ENCODE data around the gene SCD. TPM values are rescaled to one million over a fixed set of nuclear protein-coding genes. Genes with fewer than 3 reads are reported as not detected.

Gene SCD
- total and polyA plus RNA-seq, 12 donors, result 44.2 to 979 (median 221) TPM

DNA sequence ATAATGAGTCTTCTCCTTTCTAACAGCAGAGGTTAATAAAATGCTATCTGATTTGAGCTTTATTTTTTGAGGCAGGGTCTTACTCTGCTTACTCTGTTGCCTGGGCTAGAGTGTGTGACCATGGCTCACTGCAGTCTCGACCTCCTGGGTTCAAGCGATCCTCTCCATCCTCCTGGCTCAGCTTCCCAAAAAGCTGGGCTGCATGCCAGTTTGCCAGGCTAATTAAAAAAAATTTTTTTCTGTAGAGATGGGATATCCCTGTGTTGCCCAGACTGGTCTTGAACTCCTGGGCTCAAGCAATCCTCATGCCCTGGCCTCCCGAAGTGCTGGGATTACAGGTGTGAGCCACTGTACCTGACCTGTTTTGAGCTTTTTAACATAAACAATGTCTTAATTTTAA is 56.7 kb downstream of the SCD start:
- Histone ChIP-seq H3K4me1 (replicated peaks in 1 of 2) (no peaks in the 10 kb centered on the region), H3K27me3 (no peaks in the 10 kb centered on the region), H3K36me3 (replicated peaks in 1 of 2) (no peaks in the 10 kb centered on the region), H3K4me3 (no peak overlapping the region), H3K9me3 (replicated peaks in 1 of 3) (no peaks in the 10 kb centered on the region), H3K27ac (no peak overlapping the region)
- TF ChIP-seq POLR2A (IDR thresholded peaks at IDR 0.05) (no peak), CTCF (IDR thresholded peaks at IDR 0.05) (no peak)
- intact Hi-C loops (cut with DNase I), result no loop called here
- WGBS, 4 donors, result 60 to 75% (median 61%) methylated on average over 3 of the region's 3 CpGs
- no peak for DNase-seq

DNA sequence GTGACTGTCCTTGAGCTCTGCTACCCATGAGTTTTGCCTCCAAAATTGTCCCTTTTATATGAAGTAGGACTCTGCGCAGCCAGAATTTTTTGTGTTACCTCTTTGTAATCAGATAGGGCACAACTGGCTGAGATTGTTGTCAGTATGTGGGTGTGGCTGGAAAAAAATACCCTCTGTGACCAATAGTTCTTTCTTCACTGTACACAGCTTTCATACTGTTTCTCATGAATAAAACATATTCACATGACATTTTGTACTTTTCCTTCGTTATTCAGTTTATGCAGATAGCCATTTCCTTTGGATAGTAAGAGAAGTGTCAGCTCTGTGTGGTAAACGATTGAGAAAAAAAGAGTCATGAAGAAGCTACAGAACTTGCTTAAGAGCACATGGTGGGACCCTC is 66.1 kb downstream of the SCD start:
- Histone ChIP-seq H3K27ac (no peak overlapping the region), H3K4me3 (no peak overlapping the region), H3K4me1 (replicated peaks in 1 of 2) (no peaks in the 10 kb centered on the region), H3K9me3 (replicated peaks in 1 of 3) (no peaks in the 10 kb centered on the region), H3K27me3 (no peaks in the 10 kb centered on the region), H3K36me3 (replicated peaks in 1 of 2) (no peaks in the 10 kb centered on the region)
- TF ChIP-seq POLR2A (IDR thresholded peaks at IDR 0.05) (no peak), CTCF (IDR thresholded peaks at IDR 0.05) (no peak)
- no peak for DNase-seq
- intact Hi-C loops (cut with DNase I), result no loop called here
- 66 to 77% (median 71%) methylated on average over 3 of the region's 3 CpGs for WGBS, 4 donors

Small RNA genes lying within 50 kb of the gene (small RNA-seq; reads per million reads assigned to genes)
- gene RF00019, result 0 reads per million in 2 donors

Other genes with a start within 250 kb of the SCD start
- 10 to 100 TPM; 10.6 to 30.1 (median 21.5) TPM for gene ERLIN1, start 161.2 kb upstream of the SCD start, total RNA-seq
- 10 to 100 TPM in 1 of 3 donors, 1 to 10 TPM in 2; 3.6 to 32.8 (median 5.3) TPM for gene ERLIN1, start 161.2 kb upstream of the SCD start, polyA plus RNA-seq
- gene CHUK, start 117.6 kb upstream of the SCD start, total RNA-seq, result 10 to 100 TPM; 11.8 to 30.9 (median 23.6) TPM
- 10 to 100 TPM in 1 of 3 donors, 1 to 10 TPM in 2; 6.8 to 32.5 (median 6.8) TPM for gene CHUK, start 117.6 kb upstream of the SCD start, polyA plus RNA-seq
- 10 to 100 TPM; 10.9 to 24.1 (median 15.7) TPM for gene CWF19L1, start 79.6 kb upstream of the SCD start, total RNA-seq
- 10 to 100 TPM; 12.0 to 22.4 (median 13.8) TPM for gene CWF19L1, start 79.6 kb upstream of the SCD start, polyA plus RNA-seq
- gene BLOC1S2, start 60.6 kb upstream of the SCD start, total RNA-seq, result 10 to 100 TPM; 21.1 to 79.6 (median 39.7) TPM
- 100 to 1,000 TPM in 1 of 3 donors, 10 to 100 TPM in 2; 31.5 to 104 (median 38.1) TPM for gene BLOC1S2, start 60.6 kb upstream of the SCD start, polyA plus RNA-seq
- gene PKD2L1, start 17.0 kb upstream of the SCD start, total RNA-seq, result under 1 TPM in 1 of 9 donors, not detected in 8; 0.50 TPM
- gene PKD2L1, start 17.0 kb upstream of the SCD start, polyA plus RNA-seq, result under 1 TPM in 1 of 3 donors, not detected in 2; 0.72 TPM
- gene WNT8B, start 115.8 kb downstream of the SCD start, total RNA-seq, result under 1 TPM in 4 of 9 donors, not detected in 5; 0.06 to 0.67 (median 0.54) TPM
- gene WNT8B, start 115.8 kb downstream of the SCD start, polyA plus RNA-seq, result under 1 TPM; 0.03 to 0.97 (median 0.32) TPM
- gene SEC31B, start 172.6 kb downstream of the SCD start, total RNA-seq, result 10 to 100 TPM in 3 of 9 donors, 1 to 10 TPM in 6; 2.9 to 85.1 (median 7.2) TPM
- gene SEC31B, start 172.6 kb downstream of the SCD start, polyA plus RNA-seq, result 10 to 100 TPM in 2 of 3 donors, 1 to 10 TPM in 1; 2.8 to 41.8 (median 27.1) TPM
- 100 to 1,000 TPM; 181 to 392 (median 221) TPM for gene NDUFB8, start 182.6 kb downstream of the SCD start, total RNA-seq
- gene NDUFB8, start 182.6 kb downstream of the SCD start, polyA plus RNA-seq, result 100 to 1,000 TPM; 203 to 689 (median 334) TPM
- 10 to 100 TPM; 10.0 to 46.4 (median 20.6) TPM for gene HIF1AN, start 188.7 kb downstream of the SCD start, total RNA-seq
- 10 to 100 TPM in 1 of 3 donors, 1 to 10 TPM in 2; 6.7 to 43.0 (median 10.0) TPM for gene HIF1AN, start 188.7 kb downstream of the SCD start, polyA plus RNA-seq

Data from adrenal gland (tissue), 12 donors.